HG03457 (cell line): ENCODE data around the gene ROBO1.
A peak's percentile ranks its signal among the peaks of the same experiment; 100 is the strongest.
"Not testable (repeated sequence)": the region's sequence is repeated elsewhere in the genome, so short reads cannot be mapped to it uniquely, and the experiment has no call there.

ENCODE experiments used
- ATAC-seq: cut with Tn5 transposase; IDR thresholded peaks from one replicate; pipeline ENCODE4 v1.9.1; 2021; ENCODE audit warnings: moderate number of reproducible peaks; ENCODE audit not compliant: unreplicated experiment

Gene ROBO1

GRCh38 chr3:79558943-79559342 lies 208.9 kb downstream of the ROBO1 start:
- ATAC-seq: no peak

GRCh38 chr3:79555655-79556054 lies 212.1 kb downstream of the ROBO1 start:
- ATAC-seq: no peak

DNA sequence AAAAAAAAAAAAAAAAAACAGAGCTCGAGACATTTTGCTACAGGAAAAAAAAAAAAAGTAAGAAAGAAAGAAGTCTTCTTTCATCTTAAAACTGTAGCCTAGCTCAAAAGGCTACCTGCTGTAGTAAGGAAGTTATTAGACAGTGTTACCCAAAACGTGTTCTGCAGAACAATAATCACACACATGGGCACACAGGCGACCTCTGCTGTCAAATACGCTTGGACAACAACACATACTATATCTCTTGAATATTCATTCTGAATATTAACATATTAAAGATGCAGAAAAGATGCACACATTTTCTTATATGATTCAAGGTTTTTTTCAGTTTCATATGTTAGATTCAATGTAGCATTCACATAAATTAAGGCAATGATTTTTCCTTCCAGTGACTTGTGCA lies 215.8 kb downstream of the ROBO1 start:
- no peak for ATAC-seq

- ATAC-seq: no peak
These were observed 216.4 kb downstream of the ROBO1 start for GRCh38 chr3:79551321-79551892.

DNA sequence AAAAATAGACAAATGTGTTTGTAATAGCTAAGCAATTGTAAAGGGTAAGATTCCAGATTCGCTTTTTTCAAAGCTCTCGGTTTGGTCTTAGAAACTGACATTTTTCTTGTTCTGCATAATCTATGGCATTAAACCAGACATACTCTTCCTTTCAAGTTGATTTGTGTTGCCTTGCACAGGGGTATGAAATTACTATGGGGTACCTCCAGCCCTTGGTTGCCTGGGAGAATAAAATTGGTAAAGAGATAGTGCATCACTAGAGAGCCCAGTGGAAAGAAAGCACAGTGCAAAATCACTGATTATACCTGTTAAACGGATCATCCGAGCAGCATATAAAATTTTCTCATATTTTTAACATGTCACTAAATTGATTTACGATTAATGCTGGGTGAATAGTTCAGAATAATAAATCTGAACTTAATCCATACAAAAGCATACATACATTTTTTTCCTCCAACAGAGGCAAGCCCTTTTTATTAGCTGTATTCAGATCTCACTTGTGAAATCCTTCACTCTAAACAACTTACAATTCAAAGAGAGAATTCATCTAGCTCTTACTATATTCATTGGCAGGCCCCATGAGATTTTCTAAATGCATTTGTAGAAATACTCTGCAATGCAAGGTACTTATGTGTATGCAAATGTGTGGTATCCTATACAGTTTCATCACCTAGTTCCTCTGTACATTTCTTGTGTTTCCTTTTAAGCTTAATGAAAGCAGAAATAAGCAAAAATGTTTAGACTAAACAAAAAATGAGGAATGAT lies 224.4 kb downstream of the ROBO1 start:
- ATAC-seq: no peak

DNA sequence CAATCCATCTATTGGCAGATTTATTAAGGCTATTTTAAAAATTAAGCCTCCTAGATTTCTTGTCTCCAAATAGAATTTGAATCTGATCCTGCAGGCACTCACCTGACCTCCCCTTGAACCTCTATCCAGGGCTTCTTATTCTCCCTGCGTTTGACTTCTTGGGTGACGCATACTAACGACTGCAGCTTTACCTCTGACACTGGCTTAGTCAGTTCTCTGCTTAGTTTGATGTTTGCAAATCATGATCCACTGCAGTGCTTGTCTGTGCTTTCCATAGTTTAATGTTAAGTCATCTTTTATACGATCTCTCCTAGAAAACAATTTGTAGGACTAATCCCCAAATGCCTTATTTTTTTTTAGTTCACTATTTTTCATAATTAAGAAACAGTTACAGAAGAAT lies 233.1 kb downstream of the ROBO1 start:
- ATAC-seq: no peak

DNA sequence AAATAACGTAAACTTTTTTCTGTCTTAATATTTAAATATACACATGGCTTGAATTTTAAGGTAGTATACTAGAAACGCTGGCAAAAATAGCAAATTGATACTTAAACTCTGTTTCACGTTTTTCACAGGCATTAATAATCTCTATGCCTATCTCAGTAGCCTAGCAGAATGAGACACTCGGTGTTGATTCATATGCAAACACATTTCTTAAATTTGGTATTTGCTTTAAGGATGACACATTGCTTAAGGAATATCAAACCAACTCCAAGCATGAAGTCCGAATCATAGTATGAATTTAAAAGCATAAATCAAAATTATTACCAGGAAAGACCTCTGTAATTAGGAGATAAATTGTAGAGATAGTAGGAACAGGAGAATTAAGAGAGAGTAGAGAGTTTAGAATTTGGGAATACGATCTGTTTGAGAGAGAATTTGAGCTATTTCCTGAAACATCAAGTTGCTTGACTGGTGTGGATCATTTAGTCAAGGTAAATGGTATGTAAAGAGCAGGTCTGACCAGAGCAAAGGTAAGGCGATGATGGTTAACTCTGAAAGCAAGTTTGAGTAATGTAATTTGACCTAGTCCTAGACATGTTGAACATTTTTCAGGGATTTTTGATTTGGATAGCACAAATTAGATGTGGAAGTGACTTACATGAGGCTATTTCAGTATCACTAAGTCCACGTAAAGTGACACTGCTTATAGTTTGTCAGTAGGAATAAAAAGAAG lies 236.1 kb downstream of the ROBO1 start:
- ATAC-seq: no peak

DNA sequence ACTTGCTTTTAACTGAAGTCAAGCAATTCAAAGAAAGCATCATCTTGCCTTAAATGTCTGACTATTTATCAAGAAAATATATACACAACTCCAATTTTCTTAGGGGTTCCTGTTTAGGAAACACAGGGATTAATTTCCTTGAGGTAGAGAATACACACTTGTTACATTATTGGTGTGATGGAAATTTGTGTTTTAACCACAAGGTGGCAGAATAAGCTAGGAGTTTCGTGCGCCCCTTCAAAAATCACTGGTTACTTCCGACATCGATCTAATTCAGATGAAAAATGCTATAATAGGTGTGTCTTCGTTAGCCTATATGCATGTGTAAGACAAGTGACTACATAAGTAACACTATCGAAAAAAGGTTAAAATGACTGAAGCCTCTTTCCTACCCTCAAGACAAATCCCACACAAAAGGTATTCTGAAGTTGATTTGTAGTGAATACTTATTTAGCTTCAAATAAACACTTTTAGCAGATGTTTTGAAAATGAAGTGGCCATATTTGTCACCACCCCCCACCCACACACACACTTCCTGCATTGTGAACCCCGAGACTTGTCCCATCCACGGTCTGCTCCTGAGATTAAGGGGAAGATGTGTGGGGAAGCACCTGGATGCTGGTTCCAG lies 246.5 kb downstream of the ROBO1 start:
- ATAC-seq: peak; percentile 80

DNA sequence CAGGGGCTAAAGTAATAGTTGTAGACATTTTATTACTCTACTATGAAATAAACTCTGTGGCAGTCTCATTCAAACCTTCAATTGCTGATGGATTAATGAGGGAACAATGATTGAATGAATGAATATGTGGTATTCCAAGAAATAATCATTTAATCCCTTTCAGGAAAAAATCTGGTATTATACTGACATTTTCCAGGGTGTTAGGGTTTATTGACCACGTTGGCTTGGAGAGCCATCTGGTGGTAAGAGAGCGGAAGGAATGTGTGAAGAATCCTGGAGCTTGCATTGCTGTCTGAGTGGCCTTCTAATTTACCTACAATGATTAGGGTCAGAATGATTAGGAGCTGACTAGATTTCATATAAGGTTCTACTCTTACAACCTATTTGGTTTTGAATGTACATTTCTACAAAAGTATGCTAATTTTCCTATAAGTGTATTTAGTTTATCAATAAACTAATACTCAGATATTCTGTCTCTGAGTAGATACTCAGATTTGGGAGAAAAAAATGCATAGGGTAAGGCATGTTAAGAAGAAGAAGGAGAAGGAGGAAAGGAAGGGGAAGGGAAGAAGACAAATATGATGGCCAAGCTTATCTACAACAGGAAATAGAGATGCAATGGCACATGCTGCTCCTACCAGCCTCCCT lies 249.9 kb downstream of the ROBO1 start:
- ATAC-seq: no peak

GRCh38 chr3:79516795-79517194 lies 251.0 kb downstream of the ROBO1 start:
- no peak for ATAC-seq

GRCh38 chr3:79515072-79515471 lies 252.7 kb downstream of the ROBO1 start:
- no peak for ATAC-seq

DNA sequence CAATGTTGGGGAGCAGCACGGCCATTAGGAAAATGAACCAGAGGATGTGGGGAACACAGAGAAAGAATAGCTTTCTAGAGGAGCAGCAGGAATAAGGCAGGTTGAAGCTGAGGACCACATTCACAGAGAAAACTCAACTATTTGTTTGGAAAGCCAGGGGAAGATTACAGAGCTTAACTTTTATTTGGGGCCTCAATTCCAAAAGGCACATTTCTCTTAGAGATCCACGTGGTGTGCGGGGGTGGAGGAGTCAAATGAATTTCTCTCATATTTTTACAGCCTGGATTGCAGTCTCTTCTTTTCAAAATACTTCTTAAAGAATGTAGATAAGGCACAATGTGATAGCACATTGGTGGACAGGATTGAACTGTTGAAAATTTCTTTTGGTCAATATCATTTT lies 253.7 kb downstream of the ROBO1 start:
- ATAC-seq: no peak

- ATAC-seq: no peak
These were observed 261.0 kb downstream of the ROBO1 start for GRCh38 chr3:79506751-79507150.

- ATAC-seq: not testable (repeated sequence)
These were observed 265.5 kb downstream of the ROBO1 start for GRCh38 chr3:79502216-79502681.

GRCh38 chr3:79497447-79498111 lies 270.2 kb downstream of the ROBO1 start:
- ATAC-seq: no peak

GRCh38 chr3:79491029-79491641 lies 276.7 kb downstream of the ROBO1 start:
- no peak for ATAC-seq

GRCh38 chr3:79490165-79491028 lies 277.4 kb downstream of the ROBO1 start:
- no peak for ATAC-seq

- ATAC-seq: no peak
These were observed 279.4 kb downstream of the ROBO1 start for GRCh38 chr3:79488407-79488806.

GRCh38 chr3:79480746-79481145 lies 287.1 kb downstream of the ROBO1 start:
- ATAC-seq: no peak
